IMR-90 (cell line): ENCODE data around the gene SLC6A20.

Experiments
- CHD1 ChIP-seq: IDR thresholded peaks from 2 replicates; pipeline ENCODE4 v1.6.1; 2012; ENCODE audit warnings: low read depth, low read length, improper control_type of control experiment
- MAFK ChIP-seq: IDR thresholded peaks from 2 replicates; pipeline ENCODE4 v1.6.1; 2012; ENCODE audit warnings: low read depth, low read length, improper control_type of control experiment
- MXI1 ChIP-seq: IDR thresholded peaks from 2 replicates; pipeline ENCODE4 v1.6.1; 2012; ENCODE audit warnings: low read depth, mild to moderate bottlenecking, low read length, moderate library complexity, borderline replicate concordance
- POLR2A ChIP-seq: IDR thresholded peaks from 2 replicates; pipeline ENCODE4 v1.6.1; 2012; ENCODE audit warnings: mild to moderate bottlenecking, low read depth, low read length
- SMC3 ChIP-seq: fragments of 150-350 bp; IDR thresholded peaks from 2 replicates; pipeline ENCODE4 v1.6.1; 2016; ENCODE audit warnings: low read depth, mild to moderate bottlenecking, antibody characterized with exemption, low read length, moderate library complexity
- TF ChIP-seq, protein P1 (sequence below): conservative IDR thresholded peaks from 2 replicates; pipeline ENCODE4 v1.5.1; 2012; ENCODE audit warnings: mild to moderate bottlenecking, low read depth, low read length, improper control_type of control experiment
- TF ChIP-seq, protein P2 (sequence below): fragments of 150-350 bp; IDR thresholded peaks from 2 replicates; pipeline ENCODE4 v1.6.1; 2017; ENCODE audit warnings: mild to moderate bottlenecking, antibody characterized with exemption, low read length, low read depth
- TF ChIP-seq, protein P3 (sequence below): fragments of 150-350 bp; IDR thresholded peaks from 2 replicates; pipeline ENCODE4 v1.6.1; 2016; ENCODE audit warnings: low read depth, mild to moderate bottlenecking, low read length, moderate library complexity, borderline replicate concordance

DNA sequence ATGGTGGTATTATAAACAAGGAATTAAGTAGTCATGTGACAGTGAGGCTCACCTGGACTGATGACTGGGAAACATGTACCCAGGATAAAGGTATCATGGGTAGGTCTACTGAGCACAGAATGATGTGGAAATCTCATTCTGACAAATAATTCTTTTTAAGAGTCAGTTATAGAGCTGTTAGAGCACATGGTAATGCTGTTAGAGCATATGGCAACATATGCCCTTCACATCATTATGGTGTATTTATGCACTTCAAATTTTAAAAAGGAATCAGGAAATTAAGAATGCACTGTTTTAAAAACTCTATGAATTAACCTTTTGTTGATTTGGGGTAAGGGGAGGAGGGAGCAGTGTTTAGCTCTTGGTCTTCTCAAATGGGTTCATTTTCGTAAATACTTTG is 1.7 kb downstream of the SLC6A20 start:
- TF ChIP-seq, protein P1, sequence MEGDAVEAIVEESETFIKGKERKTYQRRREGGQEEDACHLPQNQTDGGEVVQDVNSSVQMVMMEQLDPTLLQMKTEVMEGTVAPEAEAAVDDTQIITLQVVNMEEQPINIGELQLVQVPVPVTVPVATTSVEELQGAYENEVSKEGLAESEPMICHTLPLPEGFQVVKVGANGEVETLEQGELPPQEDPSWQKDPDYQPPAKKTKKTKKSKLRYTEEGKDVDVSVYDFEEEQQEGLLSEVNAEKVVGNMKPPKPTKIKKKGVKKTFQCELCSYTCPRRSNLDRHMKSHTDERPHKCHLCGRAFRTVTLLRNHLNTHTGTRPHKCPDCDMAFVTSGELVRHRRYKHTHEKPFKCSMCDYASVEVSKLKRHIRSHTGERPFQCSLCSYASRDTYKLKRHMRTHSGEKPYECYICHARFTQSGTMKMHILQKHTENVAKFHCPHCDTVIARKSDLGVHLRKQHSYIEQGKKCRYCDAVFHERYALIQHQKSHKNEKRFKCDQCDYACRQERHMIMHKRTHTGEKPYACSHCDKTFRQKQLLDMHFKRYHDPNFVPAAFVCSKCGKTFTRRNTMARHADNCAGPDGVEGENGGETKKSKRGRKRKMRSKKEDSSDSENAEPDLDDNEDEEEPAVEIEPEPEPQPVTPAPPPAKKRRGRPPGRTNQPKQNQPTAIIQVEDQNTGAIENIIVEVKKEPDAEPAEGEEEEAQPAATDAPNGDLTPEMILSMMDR = no peak
- TF ChIP-seq CHD1 (no peak), POLR2A (no peak), MAFK (no peak), MXI1 (no peak), SMC3 (no peak)
- TF ChIP-seq, protein P2, sequence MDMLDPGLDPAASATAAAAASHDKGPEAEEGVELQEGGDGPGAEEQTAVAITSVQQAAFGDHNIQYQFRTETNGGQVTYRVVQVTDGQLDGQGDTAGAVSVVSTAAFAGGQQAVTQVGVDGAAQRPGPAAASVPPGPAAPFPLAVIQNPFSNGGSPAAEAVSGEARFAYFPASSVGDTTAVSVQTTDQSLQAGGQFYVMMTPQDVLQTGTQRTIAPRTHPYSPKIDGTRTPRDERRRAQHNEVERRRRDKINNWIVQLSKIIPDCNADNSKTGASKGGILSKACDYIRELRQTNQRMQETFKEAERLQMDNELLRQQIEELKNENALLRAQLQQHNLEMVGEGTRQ = no peak
- TF ChIP-seq, protein P3, sequence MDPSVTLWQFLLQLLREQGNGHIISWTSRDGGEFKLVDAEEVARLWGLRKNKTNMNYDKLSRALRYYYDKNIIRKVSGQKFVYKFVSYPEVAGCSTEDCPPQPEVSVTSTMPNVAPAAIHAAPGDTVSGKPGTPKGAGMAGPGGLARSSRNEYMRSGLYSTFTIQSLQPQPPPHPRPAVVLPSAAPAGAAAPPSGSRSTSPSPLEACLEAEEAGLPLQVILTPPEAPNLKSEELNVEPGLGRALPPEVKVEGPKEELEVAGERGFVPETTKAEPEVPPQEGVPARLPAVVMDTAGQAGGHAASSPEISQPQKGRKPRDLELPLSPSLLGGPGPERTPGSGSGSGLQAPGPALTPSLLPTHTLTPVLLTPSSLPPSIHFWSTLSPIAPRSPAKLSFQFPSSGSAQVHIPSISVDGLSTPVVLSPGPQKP = no peak
